HG03159 (cell line): ENCODE measurements around the gene EMX1.

ENCODE experiments used
- ATAC-seq: cut with Tn5 transposase; IDR thresholded peaks from one replicate; pipeline ENCODE4 v1.9.1; 2021; ENCODE audit warnings: mild to moderate bottlenecking, moderate library complexity; ENCODE audit not compliant: unreplicated experiment

EMX1 gene

GRCh38 chr2:72924353-72925240, 7.3 kb downstream of the EMX1 start:
- no peak for ATAC-seq

GRCh38 chr2:72925328-72925943, 8.1 kb downstream of the EMX1 start:
- no peak for ATAC-seq

- no peak for ATAC-seq
Observed at GRCh38 chr2:72926368-72926767, 9.0 kb downstream of the EMX1 start.

- ATAC-seq = no peak
Observed at GRCh38 chr2:72926811-72927465, 9.6 kb downstream of the EMX1 start.

- no peak for ATAC-seq
Observed at GRCh38 chr2:72927619-72928550, 10.6 kb downstream of the EMX1 start.

- no peak for ATAC-seq
Observed at GRCh38 chr2:72929010-72929409, 11.7 kb downstream of the EMX1 start.

- ATAC-seq = no peak
Observed at GRCh38 chr2:72931280-72931910, 14.1 kb downstream of the EMX1 start.

GRCh38 chr2:72932045-72932740, 14.9 kb downstream of the EMX1 start:
- no peak for ATAC-seq

- no peak for ATAC-seq
Observed at GRCh38 chr2:72932805-72933204, 15.5 kb downstream of the EMX1 start.

GRCh38 chr2:72933207-72933606, 15.9 kb downstream of the EMX1 start:
- no peak for ATAC-seq

- no peak for ATAC-seq
Observed at GRCh38 chr2:72933646-72934151, 16.4 kb downstream of the EMX1 start.

- ATAC-seq = peak; percentile 51
Observed at GRCh38 chr2:72934683-72935610, 17.6 kb downstream of the EMX1 start.

- ATAC-seq = no peak
Observed at GRCh38 chr2:72935611-72935957, 18.3 kb downstream of the EMX1 start.

GRCh38 chr2:72936660-72937355, 19.5 kb downstream of the EMX1 start:
- no peak for ATAC-seq

GRCh38 chr2:72937356-72937669, 20.0 kb downstream of the EMX1 start:
- ATAC-seq = no peak

- ATAC-seq = no peak
Observed at GRCh38 chr2:72938455-72938854, 21.1 kb downstream of the EMX1 start.

- ATAC-seq = no peak
Observed at GRCh38 chr2:72940361-72940760, 23.0 kb downstream of the EMX1 start.

- no peak for ATAC-seq
Observed at GRCh38 chr2:72940786-72941185, 23.5 kb downstream of the EMX1 start.
